Measurements from ENCODE around the gene TRIM71. TPM values are rescaled to one million over a fixed set of nuclear protein-coding genes. Genes with fewer than 3 reads are reported as not detected.

The TRIM71 gene
- total RNA-seq, 1 experiment from 2014 or later: 0.18 TPM

- H3K4me3 ChIP-seq (ENCODE audit: low read depth in 2 of 2, low read length in 2 of 2): no peak overlapping the region
- H3K36me3 ChIP-seq (ENCODE audit: control insufficient read depth, insufficient read depth, low read length): no peaks in the 10 kb centered on the region
- peaks cover 11% of the 10 kb centered on the region for H3K27me3 ChIP-seq (ENCODE audit: control insufficient read depth, insufficient read depth, low read length)
- no peaks in the 10 kb centered on the region for H3K4me1 ChIP-seq (ENCODE audit: control insufficient read depth, insufficient read depth, low read length)
- no peak overlapping the region for H3K27ac ChIP-seq (ENCODE audit: low read length)
- no peak for DNase-seq (ENCODE audit: low read depth, low spot score)
- CTCF ChIA-PET: no interaction called here
- in situ Hi-C loops (cut with HindIII; ENCODE audit: low pct_unique_long_range_greater_than_20kb, low sequenced_read_pairs): no loop called here
- no TSS peak for BruUV-seq (replicated peaks)
- ATAC-seq: no peak
- TF ChIP-seq CTCF (IDR thresholded peaks at IDR 0.05): no peak
- TF ChIP-seq REST (IDR thresholded peaks at IDR 0.05; ENCODE audit: insufficient read depth in 1 of 2, low read depth in 2 of 2, low read length in 1 of 2): no peak
- TF ChIP-seq TCF7L2 (IDR thresholded peaks at IDR 0.05; ENCODE audit: low read depth, low read length): no peak
- TF ChIP-seq SIN3A (IDR thresholded peaks at IDR 0.05; ENCODE audit: borderline replicate concordance, insufficient read depth, low read depth, low read length): no peak
- no peak for TF ChIP-seq POLR2AphosphoS5 (IDR thresholded peaks at IDR 0.05; ENCODE audit: low read depth, low read length)
- POLR2A ChIA-PET: no interaction called here
- intact Hi-C loops (cut with micrococcal nuclease; ENCODE audit: unreplicated experiment): no loop called here
- no peaks in the 10 kb centered on the region for H3K9me3 ChIP-seq (ENCODE audit: control insufficient read depth, insufficient read depth, low read depth, low read length)
These were observed 18.8 kb downstream of the TRIM71 start for GRCh38 chr3:32836601-32837000.

GRCh38 chr3:32837366-32837765 is 19.6 kb downstream of the TRIM71 start:
- Histone ChIP-seq H3K27ac (ENCODE audit: low read length) (no peak overlapping the region), H3K9me3 (ENCODE audit: control insufficient read depth, insufficient read depth, low read depth, low read length) (no peaks in the 10 kb centered on the region), H3K27me3 (ENCODE audit: control insufficient read depth, insufficient read depth, low read length) (peaks cover 11% of the 10 kb centered on the region), H3K4me3 (ENCODE audit: low read depth in 2 of 2, low read length in 2 of 2) (no peak overlapping the region), H3K36me3 (ENCODE audit: control insufficient read depth, insufficient read depth, low read length) (no peaks in the 10 kb centered on the region), H3K4me1 (ENCODE audit: control insufficient read depth, insufficient read depth, low read length) (no peaks in the 10 kb centered on the region)
- DNase-seq (ENCODE audit: low read depth, low spot score) (no peak), ATAC-seq (no peak)
- BruUV-seq (replicated peaks): no TSS peak
- intact Hi-C loops (cut with micrococcal nuclease; ENCODE audit: unreplicated experiment) (no loop called here), in situ Hi-C loops (cut with HindIII; ENCODE audit: low pct_unique_long_range_greater_than_20kb, low sequenced_read_pairs) (no loop called here)
- TF ChIP-seq SIN3A (IDR thresholded peaks at IDR 0.05; ENCODE audit: borderline replicate concordance, insufficient read depth, low read depth, low read length): no peak
- TF ChIP-seq TCF7L2 (IDR thresholded peaks at IDR 0.05; ENCODE audit: low read depth, low read length): no peak
- TF ChIP-seq REST (IDR thresholded peaks at IDR 0.05; ENCODE audit: insufficient read depth in 1 of 2, low read depth in 2 of 2, low read length in 1 of 2): no peak
- no peak for TF ChIP-seq POLR2AphosphoS5 (IDR thresholded peaks at IDR 0.05; ENCODE audit: low read depth, low read length)
- TF ChIP-seq CTCF (IDR thresholded peaks at IDR 0.05): no peak
- ChIA-PET POLR2A (no interaction called here), CTCF (no interaction called here)

Data from Panc1 (cell line).